NCI-H526 treated with DMSO at 0.1 percent for 48 hours (cell line): ENCODE results near the gene CXCL17.
"Not testable (repeated sequence)": the region's sequence is repeated elsewhere in the genome, so short reads cannot be mapped to it uniquely, and the experiment has no call there.

Experiments
- DNase-seq: peaks from one replicate; lab custom pipeline; 2025; lab: John Stamatoyannopoulos, UW

The CXCL17 gene, protein sequence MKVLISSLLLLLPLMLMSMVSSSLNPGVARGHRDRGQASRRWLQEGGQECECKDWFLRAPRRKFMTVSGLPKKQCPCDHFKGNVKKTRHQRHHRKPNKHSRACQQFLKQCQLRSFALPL

DNA sequence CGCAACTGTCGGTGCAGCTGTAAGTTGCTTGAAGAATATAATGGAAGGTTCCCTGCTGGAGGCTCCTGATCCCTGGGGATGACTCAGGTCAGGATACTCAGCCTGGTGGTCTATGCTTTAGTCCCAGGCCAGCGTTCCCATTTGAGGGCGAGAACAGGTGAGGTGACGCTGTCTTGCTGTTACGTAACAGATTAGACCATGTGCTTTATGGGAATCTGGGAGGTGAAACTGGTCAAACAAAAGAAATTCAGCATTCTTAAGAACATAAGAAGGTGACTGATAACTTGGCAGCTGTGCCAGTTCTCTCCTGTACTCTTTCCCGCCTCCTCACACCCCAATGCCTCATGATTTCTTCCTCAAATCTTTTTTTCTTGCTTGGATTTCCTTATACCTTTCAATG is at the start of gene CXCL17:
Gene CXCL17, minus strand, starts transcription at position 114 of the 400 bp plus-strand sequence. CDS start 114 bp downstream, outside the sequence.
- DNase-seq: no peak

- DNase-seq: peak; percentile 21
Measured at GRCh38 chr19:42488783-42489521, 46.2 kb upstream of the CXCL17 start.

DNA sequence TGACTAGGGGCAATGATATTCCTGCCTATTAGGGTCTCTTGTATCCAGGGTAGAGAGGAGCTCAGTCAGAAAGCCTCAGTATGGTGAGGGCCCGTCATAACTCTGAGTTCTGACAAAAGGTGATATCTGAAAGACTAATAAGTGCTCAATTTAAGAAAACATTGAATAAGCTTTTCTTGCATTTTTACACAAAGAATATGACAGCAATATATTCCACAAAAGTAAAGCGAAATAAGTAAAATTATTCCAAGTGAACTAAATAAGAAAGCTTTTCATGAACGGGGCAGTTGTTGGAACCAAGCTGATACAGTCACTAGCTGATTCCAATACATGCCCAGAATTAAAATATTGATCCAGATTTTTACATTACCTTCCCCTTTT is 45.0 kb upstream of the CXCL17 start:
- DNase-seq: no peak

DNA sequence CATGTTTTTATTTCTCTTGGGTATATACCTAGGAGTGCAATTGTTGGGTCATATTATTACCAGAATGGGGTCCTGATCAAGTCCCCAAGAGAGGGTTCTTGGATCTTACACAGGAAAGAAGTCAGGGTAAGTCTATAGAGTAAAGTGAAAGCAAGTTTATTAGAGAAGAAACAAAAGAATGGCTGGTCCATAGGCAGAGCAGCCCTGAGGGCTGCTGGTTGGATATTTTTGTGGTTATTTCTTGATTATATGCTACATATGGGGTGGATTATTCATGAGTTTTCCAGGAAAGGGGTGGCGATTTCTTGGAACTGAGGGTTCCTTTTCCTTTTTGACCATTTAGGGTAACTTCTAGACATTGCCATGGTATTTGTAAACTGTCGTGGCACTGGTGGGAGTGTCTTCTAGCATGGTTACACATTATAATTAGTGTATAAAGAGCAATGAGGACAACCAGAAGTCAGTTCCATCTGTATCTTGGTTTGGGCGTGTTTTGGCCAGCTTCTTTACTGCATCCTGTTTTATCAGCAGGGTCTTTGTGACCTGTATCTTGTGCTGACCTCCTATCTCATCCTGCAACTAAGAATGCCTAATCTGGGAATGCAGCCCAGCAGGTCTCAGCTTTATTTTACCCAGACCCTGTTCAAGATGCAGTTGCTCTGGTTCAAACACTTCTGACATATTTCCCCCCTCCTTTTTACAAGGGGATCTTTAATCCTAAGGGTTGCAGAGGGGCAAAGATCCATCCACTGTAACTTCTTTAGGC is 44.5 kb upstream of the CXCL17 start:
- DNase-seq: no peak

GRCh38 chr19:42485036-42485435 is 42.3 kb upstream of the CXCL17 start:
- not testable (repeated sequence) for DNase-seq

DNA sequence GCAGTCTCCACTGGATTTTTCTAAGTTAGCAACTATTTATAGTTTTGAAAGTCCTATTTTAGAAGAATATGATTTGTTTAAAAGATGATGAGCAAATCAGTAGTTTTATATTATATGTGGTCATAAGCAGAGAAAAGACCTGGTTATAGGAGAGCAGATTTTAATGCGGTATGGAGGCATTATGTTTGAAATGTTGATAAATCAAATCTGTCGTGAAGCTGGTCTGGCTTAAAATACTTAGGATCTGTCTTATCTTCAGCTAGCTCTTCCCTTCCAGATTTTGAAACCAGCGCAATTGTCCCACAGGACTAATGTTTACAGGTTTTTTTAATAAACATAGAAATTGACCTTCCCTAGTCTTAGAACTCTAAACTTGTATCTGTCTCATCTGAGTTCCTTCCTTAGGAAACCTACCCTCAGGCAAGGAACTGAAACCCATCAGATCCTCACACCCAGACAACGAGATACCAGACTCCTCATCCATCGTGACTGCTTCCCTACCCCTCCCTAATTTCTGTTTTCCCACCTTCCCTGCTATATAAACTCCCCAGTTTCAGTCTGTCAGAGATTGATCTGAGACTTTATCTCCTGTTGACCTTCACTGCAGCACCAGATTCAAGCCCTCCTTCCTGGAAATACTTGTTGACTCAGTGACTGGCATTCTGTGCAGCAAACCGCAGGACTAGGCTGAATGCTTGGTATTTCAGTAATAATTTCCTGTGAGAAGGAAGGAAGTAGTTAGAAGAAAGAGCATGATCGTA is 37.8 kb upstream of the CXCL17 start:
- no peak for DNase-seq

GRCh38 chr19:42479736-42480135 is 37.0 kb upstream of the CXCL17 start:
- DNase-seq: no peak

- DNase-seq: no peak
Measured at GRCh38 chr19:42478765-42479311, 36.1 kb upstream of the CXCL17 start.

DNA sequence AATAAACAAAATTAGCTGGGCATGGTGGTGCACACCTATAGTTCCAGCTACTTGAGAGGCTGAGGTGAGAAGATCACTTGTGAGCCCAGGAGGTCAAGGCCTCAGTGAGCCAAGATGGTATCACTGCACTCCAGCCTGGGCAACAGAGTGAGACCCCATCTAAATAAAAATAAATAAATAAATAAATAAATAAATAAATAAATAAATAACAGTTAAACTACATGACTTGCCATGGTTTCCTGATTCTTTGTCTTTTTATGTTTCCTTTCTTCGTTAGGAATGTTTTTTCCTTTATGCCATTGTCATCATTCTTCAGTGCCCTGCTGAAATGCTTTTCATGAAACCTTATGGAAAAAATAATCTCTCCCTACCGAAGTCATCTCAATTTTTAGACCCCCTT is 35.2 kb upstream of the CXCL17 start:
- DNase-seq: no peak

- DNase-seq: no peak
Measured at GRCh38 chr19:42477117-42477516, 34.4 kb upstream of the CXCL17 start.

DNA sequence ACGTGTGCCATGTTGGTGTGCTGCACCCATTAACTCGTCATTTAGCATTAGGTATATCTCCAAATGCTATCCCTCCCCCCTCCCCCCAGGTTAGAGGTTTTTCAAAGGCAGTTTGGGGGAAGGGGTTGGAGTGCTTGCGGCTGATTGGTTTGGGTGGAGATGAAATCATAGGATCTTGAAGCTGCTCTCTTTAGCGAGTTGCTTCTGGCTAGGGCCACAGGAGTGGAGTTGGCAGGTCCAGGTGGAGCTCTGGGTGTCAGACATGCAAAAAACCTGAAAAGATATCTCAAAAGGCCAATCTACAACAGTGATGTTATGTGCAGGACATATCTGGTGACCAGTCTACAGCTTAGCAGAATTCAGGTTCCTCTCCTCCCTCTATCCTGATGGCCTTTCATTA is 32.6 kb upstream of the CXCL17 start:
- DNase-seq: no peak

DNA sequence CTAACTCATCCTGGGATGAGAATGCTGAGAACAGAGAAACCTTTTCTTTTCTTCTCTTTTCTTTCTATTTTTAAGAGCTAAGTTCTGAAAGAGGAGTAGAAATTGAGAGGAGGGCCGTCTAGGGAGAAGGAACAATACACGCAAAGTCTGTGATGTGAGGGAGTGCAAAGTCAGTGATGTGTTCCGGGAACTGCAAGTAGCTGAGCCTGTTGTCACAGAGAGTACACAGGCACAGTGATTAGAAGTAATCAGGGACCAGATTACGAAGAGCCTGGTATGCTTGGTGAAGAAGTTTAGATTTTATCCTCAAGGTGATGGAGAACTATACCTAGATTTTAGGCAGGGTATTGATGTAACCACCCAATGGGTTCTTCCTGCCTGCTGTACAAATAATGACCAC is 32.0 kb upstream of the CXCL17 start:
- DNase-seq: no peak

DNA sequence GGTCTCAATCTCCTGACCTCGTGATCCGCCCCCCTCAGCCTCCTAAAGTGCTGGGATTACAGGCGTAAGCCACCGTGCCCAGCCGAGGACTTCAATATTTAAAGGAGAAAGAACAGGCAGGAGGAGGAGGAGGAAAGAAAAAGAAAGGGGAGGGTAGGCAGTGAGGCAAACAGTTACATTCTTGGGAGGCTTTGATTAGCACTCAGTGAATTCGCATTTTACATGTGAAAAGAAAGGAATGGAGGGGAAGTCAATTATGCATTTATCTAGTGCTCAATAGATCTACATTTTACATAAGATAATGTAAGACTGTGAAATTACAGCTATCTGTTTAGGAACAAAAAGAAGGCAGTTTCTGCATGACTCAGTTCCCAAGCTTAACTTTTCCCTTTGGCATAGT is 30.9 kb upstream of the CXCL17 start:
- DNase-seq: no peak

- no peak for DNase-seq
Measured at GRCh38 chr19:42472402-42473147, 29.8 kb upstream of the CXCL17 start.

DNA sequence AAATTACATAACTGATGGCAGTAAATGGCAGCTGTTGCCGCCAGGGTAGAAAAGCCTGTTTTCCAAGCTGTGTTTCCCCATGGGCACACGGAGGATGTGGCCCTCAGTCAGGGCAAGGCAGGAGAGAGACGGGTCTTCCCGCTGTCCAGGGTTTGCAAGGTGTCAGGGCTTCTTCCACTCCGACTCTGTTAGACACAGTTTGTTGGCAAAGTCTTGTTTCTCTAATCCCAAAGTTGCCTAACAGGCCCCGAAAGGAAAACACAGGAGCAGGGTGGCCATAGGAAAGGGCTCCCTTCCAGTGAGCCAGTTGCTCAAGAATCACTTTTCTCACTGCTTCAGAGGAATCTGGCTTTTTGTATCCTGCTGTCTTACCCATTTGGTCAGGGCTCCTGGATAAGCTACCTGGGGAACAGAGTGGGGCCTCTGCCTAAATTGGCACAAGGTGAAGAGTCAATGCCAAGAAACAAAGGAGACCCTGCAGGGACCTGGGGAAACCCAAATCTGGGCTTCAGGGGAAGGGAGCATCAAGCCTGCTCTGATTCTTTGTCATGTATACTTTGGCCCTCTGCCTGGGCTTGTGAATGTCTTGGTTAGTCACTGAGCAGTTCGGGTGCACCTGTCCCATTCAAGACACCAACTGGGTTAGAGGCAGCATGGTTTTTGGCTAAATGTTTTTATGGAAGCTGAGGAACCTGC is 29.0 kb upstream of the CXCL17 start:
- DNase-seq: no peak

DNA sequence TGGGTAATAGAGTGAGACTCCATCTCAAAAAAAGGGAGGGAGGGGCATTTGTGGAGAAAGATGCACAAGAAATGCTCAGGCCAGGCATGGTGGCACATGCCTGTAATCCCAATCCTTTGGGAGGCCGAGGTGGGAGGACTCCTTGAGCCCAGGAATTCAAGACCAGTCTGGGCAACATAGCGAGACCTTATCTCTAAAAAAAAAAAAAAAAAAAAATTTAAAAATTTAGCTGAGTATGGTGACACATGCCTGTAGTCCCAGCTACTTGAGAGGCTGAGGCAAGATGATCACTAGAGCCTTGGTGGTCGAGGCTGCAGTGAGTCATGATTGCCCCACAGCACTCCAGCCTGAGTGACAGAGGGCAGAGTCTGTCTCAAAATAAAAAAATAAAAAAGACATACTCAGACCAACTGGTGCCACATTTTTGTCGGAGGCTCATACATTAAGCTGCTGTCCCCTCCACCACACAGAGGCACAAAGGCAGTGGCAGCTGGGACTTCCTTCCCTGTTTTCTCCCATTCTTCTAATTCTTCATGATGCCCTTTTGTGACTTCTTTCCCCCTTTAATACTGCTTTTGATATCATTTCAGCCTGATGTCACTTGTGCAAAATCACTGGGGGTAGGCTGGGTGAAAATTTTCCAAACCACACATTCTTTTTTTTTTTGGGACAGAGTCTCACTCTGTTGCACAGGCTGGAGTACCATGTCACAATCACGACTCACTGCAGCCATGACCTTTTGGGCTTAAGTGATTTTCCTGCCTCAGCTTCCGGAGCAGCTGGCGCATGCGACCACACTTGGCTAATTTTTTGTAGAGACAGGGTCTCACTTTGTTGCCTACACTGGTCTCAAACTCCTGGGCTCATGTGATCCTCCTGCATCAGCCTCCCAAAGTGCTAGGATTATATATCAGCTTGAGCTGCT is 26.8 kb upstream of the CXCL17 start:
- no peak for DNase-seq

GRCh38 chr19:42468273-42468796 is 25.6 kb upstream of the CXCL17 start:
- no peak for DNase-seq

DNA sequence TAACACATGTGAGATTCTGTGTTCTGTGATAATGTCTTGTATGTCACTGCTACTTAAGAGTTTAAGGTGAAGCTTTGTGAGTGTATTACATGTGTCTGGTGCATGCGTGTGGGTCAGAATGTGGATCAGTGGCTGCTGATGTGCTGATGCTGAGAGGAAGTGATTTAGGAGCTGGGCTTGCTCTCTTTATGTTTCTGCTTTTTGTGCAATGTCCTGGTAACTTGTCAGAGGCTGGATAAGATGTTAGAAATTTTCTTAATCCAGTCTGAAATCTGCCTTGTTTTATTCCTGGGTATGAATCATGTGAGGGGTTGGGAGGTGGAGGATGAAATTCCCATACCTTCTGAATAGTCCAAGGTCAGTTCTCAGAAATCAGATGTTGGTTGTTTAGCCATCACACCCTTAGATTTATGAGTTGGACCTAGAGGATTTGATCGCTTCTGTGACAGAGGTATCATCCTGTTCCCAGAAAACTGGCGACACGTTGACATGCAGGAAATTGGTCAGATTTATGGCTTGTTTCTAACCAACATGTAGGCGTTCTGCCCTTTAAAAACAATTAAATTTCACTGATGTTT is 24.5 kb upstream of the CXCL17 start:
- no peak for DNase-seq

DNA sequence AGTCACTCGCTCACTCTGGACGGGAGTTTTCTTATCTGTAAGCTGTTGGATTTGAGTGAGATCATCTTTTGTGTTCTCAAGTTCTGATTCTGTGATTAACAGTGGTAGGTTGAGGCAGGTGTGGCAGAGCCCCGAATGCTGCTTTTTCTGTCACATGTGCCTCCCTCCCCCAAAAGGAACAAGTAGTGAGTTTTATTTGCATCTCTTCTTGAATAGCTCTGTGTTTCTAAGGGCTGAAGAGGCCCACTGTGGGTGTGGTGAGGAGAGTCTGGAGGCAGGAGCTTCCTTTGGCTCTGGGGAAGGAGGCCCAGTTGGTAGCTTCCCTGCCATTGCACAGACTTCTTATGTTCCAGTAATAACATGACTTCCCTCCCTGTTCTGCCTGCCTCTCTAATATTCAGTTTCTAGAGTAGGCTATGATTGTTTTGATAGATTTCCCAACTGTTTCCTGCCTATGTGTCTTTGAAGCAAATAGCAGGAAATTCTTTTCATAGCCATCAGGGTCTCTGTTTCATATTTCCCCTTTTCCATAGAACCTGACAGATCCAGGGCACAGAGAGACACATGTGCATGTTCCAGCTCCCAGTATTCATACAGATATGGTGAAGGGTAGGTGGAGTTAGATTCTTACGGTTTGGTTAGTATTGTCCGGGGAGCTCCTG is 23.9 kb upstream of the CXCL17 start:
- peak; percentile 21 for DNase-seq
